WTC11 (cell line): ENCODE measurements around the gene UQCC2. TPM values are rescaled to one million over a fixed set of nuclear protein-coding genes. Genes with fewer than 3 reads are reported as not detected.
A peak's percentile ranks its signal among the peaks of the same experiment; 100 is the strongest.

Experiments
- ATAC-seq: fragments of 200-7000 bp; cut with Tn5 transposase; 2 replicates; pipeline ENCODE4 v1.10.0; 2021; ENCODE audit warnings: mild to moderate bottlenecking, moderate library complexity
- CTCF ChIA-PET: fragments of 300-600 bp; sonication (Branson Sonifier 250); formaldehyde crosslinking; loops from one replicate; lab custom pipeline; 2021; ENCODE audit warnings: antibody characterized with exemption; lab: Charles Lee
- POLR2A ChIA-PET: fragments of 350-600 bp; sonication (Branson Sonifier 250); formaldehyde crosslinking; loops from one replicate; lab custom pipeline; 2021; ENCODE audit warnings: antibody characterized with exemption; lab: Charles Lee
- DNase-seq: peaks from one replicate; pipeline ENCODE4 v3.0.0; 2021; ENCODE audit warnings: low spot score
- H3K27ac Mint-ChIP-seq: 2 replicates; pipeline ENCODE4 v1.8.0; 2021; ENCODE audit warnings: mixed read lengths
- H3K27me3 Mint-ChIP-seq: 2 replicates; pipeline ENCODE4 v1.8.0; 2021; ENCODE audit warnings: low read depth, mild to moderate bottlenecking, moderate library complexity, mixed read lengths
- H3K36me3 Mint-ChIP-seq: 2 replicates; pipeline ENCODE4 v1.8.0; 2021; ENCODE audit warnings: mixed read lengths
- H3K4me1 Mint-ChIP-seq: 2 replicates; pipeline ENCODE4 v1.8.0; 2022; ENCODE audit warnings: mixed read lengths
- H3K4me3 Mint-ChIP-seq: 2 replicates; pipeline ENCODE4 v1.8.0; 2021; ENCODE audit warnings: mild to moderate bottlenecking, moderate library complexity, mixed read lengths
- H3K9me3 Mint-ChIP-seq: 2 replicates; pipeline ENCODE4 v1.8.0; 2021; ENCODE audit warnings: mixed read lengths
- AR ChIP-seq: fragments of 250-450 bp; sonication (Bioruptor Pico); IDR thresholded peaks from 2 replicates; pipeline ENCODE4 v1.9.0; 2021; ENCODE audit warnings: mild to moderate bottlenecking
- CBFB ChIP-seq: sonication (generic); formaldehyde crosslinking; IDR thresholded peaks from 2 replicates; pipeline ENCODE4 v1.8.1; 2022; ENCODE audit warnings: mild to moderate bottlenecking, low read depth, missing genetic modification reagents
- ESRRA ChIP-seq: sonication (generic); formaldehyde crosslinking; IDR thresholded peaks from 2 replicates; pipeline ENCODE4 v1.8.1; 2022; ENCODE audit warnings: mild to moderate bottlenecking, missing genetic modification reagents, borderline replicate concordance
- FOXJ3 ChIP-seq: sonication (generic); formaldehyde crosslinking; IDR thresholded peaks from 2 replicates; pipeline ENCODE4 v1.9.0; 2021; ENCODE audit warnings: missing genetic modification reagents, mild to moderate bottlenecking, borderline replicate concordance
- FOXP1 ChIP-seq: sonication (generic); formaldehyde crosslinking; IDR thresholded peaks from 2 replicates; pipeline ENCODE4 v1.8.0; 2022; ENCODE audit warnings: missing genetic modification reagents, mild to moderate bottlenecking, moderate library complexity, borderline replicate concordance
- HMGA2 ChIP-seq: fragments of 250-450 bp; sonication (Bioruptor Pico); IDR thresholded peaks from 2 replicates; pipeline ENCODE4 v1.4.0; 2021; ENCODE audit warnings: mild to moderate bottlenecking, moderate library complexity
- JAZF1 ChIP-seq: fragments of 250-450 bp; sonication (Bioruptor Pico); IDR thresholded peaks from 2 replicates; pipeline ENCODE4 v1.9.0; 2021; ENCODE audit warnings: moderate library complexity, mild to moderate bottlenecking, inconsistent platforms
- MYBL2 ChIP-seq: sonication (generic); formaldehyde crosslinking; IDR thresholded peaks from 2 replicates; pipeline ENCODE4 v1.8.1; 2023; ENCODE audit warnings: mild to moderate bottlenecking, moderate library complexity, missing genetic modification reagents
- NFATC4 ChIP-seq: fragments of 250-450 bp; sonication (Bioruptor Pico); IDR thresholded peaks from 2 replicates; pipeline ENCODE4 v1.9.0; 2021; ENCODE audit warnings: mild to moderate bottlenecking
- SMAD3 ChIP-seq: sonication (generic); formaldehyde crosslinking; IDR thresholded peaks from 2 replicates; pipeline ENCODE4 v1.8.0; 2022; ENCODE audit warnings: missing genetic modification reagents, mild to moderate bottlenecking, borderline replicate concordance
- ZBTB43 ChIP-seq: sonication (generic); formaldehyde crosslinking; IDR thresholded peaks from 2 replicates; pipeline ENCODE4 v1.8.1; 2023; ENCODE audit warnings: mild to moderate bottlenecking, missing genetic modification reagents
- ZMAT4 ChIP-seq: fragments of 250-450 bp; sonication (Bioruptor Pico); IDR thresholded peaks from 2 replicates; pipeline ENCODE4 v1.9.0; 2021; ENCODE audit warnings: mild to moderate bottlenecking
- ZNF263 ChIP-seq: sonication (generic); formaldehyde crosslinking; IDR thresholded peaks from 2 replicates; pipeline ENCODE4 v1.8.1; 2022; ENCODE audit warnings: low read depth, mild to moderate bottlenecking, moderate library complexity, missing genetic modification reagents
- ZNF281 ChIP-seq: sonication (generic); formaldehyde crosslinking; IDR thresholded peaks from 2 replicates; pipeline ENCODE4 v1.8.0; 2023; ENCODE audit warnings: mild to moderate bottlenecking, missing genetic modification reagents
- ZNF317 ChIP-seq: sonication (generic); formaldehyde crosslinking; IDR thresholded peaks from 2 replicates; pipeline ENCODE4 v1.8.1; 2023; ENCODE audit warnings: low read depth, mild to moderate bottlenecking, moderate library complexity, missing genetic modification reagents, borderline replicate concordance
- ZNF671 ChIP-seq: fragments of 250-450 bp; sonication (Bioruptor Pico); IDR thresholded peaks from 2 replicates; pipeline ENCODE4 v1.8.0; 2021; ENCODE audit warnings: mild to moderate bottlenecking
- total RNA-seq: library from RNA; stranded (reverse); gene quantifications from 3 replicates; pipeline ENCODE4 v1.2.3, GENCODE V29; 2021
- TF ChIP-seq, protein P1 (sequence below): fragments of 250-450 bp; sonication (Bioruptor Pico); IDR thresholded peaks from 2 replicates; pipeline ENCODE4 v1.8.0; 2021; ENCODE audit warnings: mild to moderate bottlenecking

UQCC2 gene
- total RNA-seq, 1 experiment from 2014 or later = 65.8 TPM

DNA sequence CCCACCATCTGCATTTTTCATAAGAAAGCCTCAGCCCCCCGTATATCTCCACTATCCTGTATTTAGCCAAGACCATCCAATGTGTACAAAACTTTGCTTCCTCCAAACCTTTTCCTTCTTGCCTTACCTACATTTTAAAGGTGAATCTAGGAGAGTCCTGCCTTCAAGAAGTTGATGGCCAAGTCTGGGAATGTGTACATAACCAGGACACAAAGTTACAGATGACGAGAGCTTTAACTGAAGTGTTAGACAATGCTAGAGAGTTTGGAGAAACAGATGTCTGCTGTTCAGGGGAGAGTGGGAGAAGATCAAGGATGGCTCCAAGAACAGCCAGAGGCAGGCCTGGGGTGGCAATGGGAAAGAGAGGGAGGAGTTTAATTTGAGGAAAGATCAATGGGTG lies 2.3 kb upstream of the UQCC2 start (continued):
- TF ChIP-seq MYBL2 (CRISPR knock-in tag) = no peak
- no peak for TF ChIP-seq CBFB (CRISPR knock-in tag)
- TF ChIP-seq SMAD3 (CRISPR knock-in tag) = no peak
- TF ChIP-seq, all 79 proteins: peak for 0

DNA sequence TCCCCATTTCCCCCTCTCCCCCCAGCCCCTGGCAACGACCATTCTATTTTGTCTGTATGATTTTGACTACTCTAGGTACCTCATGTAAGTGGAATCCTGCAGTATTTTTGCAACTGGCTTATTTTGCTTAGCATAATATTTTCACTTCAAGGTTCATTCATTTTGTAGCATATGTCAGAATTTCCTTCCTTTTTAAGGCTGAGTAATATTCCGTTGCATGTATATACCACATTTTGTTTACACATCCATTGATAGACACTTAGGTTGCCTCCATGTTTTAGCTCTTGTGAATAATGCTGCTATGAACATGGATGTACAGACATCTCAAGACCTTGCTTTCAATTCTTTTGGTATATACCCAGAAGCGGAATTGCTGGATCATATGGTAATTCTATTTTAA lies 1.4 kb upstream of the UQCC2 start:
- peaks cover 27% of the 10 kb centered on the region for H3K4me1 Mint-ChIP-seq
- H3K9me3 Mint-ChIP-seq = no peaks in the 10 kb centered on the region
- ATAC-seq = no peak
- no peaks in the 10 kb centered on the region; the same call in 1 of the 2 replicates for H3K27me3 Mint-ChIP-seq
- ChIA-PET POLR2A (no interaction called here), CTCF (interaction anchor here (1.5 to 3.5 kb wide), 4 partner anchors 12 to 123 kb away, joined by 3 to 34 read pairs (median 8); no protein-coding TSS in a partner anchor)
- no peak overlapping the region for H3K4me3 Mint-ChIP-seq
- DNase-seq = no peak
- no peak for TF ChIP-seq HMGA2 (CRISPR knock-in tag)
- H3K27ac Mint-ChIP-seq = no peak overlapping the region
- peaks cover 31% of the 10 kb centered on the region for H3K36me3 Mint-ChIP-seq

GRCh38 chr6:33710296-33711121 lies 991 bp downstream of the UQCC2 start:
- Mint-ChIP-seq H3K27me3 (no peaks in the 10 kb centered on the region; the same call in 1 of the 2 replicates), H3K9me3 (no peaks in the 10 kb centered on the region), H3K36me3 (peaks cover 43% of the 10 kb centered on the region), H3K4me1 (peaks cover 42% of the 10 kb centered on the region), H3K27ac (no peak overlapping the region), H3K4me3 (peak overlapping the region; percentile 82)
- TF ChIP-seq NFATC4 (no peak), ZNF263 (CRISPR knock-in tag) (no peak), ESRRA (CRISPR knock-in tag) (no peak), ZMAT4 (no peak)
- CTCF ChIA-PET = interaction anchor here (0.9 to 3.5 kb wide), 24 partner anchors 10 to 345 kb away, joined by 3 to 34 read pairs (median 6); partner anchors contain the start of genes BAK1 and IP6K3
- POLR2A ChIA-PET = interaction anchor here (0.6 to 1.1 kb wide), 3 partner anchors 10 to 90 kb away, joined by 3 read pairs; no protein-coding TSS in a partner anchor
- no peak for ATAC-seq
- no peak for DNase-seq

GRCh38 chr6:33709605-33710295 lies 1.8 kb downstream of the UQCC2 start:
- no peaks in the 10 kb centered on the region; the same call in 1 of the 2 replicates for H3K27me3 Mint-ChIP-seq
- no peaks in the 10 kb centered on the region for H3K9me3 Mint-ChIP-seq
- H3K27ac Mint-ChIP-seq = no peak overlapping the region
- peaks cover 43% of the 10 kb centered on the region for H3K36me3 Mint-ChIP-seq
- peaks cover 46% of the 10 kb centered on the region for H3K4me1 Mint-ChIP-seq
- no peak for ATAC-seq
- DNase-seq = no peak
- ChIA-PET CTCF (no interaction called here), POLR2A (no interaction called here)
- no peak overlapping the region for H3K4me3 Mint-ChIP-seq
- no peak for TF ChIP-seq JAZF1 (CRISPR knock-in tag)
- TF ChIP-seq ZBTB43 (CRISPR knock-in tag) = no peak
- no peak for TF ChIP-seq AR (CRISPR knock-in tag)
- TF ChIP-seq, protein P1, sequence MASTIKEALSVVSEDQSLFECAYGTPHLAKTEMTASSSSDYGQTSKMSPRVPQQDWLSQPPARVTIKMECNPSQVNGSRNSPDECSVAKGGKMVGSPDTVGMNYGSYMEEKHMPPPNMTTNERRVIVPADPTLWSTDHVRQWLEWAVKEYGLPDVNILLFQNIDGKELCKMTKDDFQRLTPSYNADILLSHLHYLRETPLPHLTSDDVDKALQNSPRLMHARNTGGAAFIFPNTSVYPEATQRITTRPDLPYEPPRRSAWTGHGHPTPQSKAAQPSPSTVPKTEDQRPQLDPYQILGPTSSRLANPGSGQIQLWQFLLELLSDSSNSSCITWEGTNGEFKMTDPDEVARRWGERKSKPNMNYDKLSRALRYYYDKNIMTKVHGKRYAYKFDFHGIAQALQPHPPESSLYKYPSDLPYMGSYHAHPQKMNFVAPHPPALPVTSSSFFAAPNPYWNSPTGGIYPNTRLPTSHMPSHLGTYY (CRISPR knock-in tag) = no peak
- TF ChIP-seq ZNF671 (CRISPR knock-in tag) = no peak
- TF ChIP-seq FOXP1 (CRISPR knock-in tag) = no peak
- TF ChIP-seq ZNF317 (CRISPR knock-in tag) = no peak
- no peak for TF ChIP-seq ZNF281 (CRISPR knock-in tag)
- no peak for TF ChIP-seq FOXJ3 (CRISPR knock-in tag)
